Measurements from ENCODE around the gene PDZD2. TPM values are rescaled to one million over a fixed set of nuclear protein-coding genes. Genes with fewer than 3 reads are reported as not detected.

PDZD2 gene
- polyA plus RNA-seq, 3 donors: 0.10 TPM; not detected in 2

DNA sequence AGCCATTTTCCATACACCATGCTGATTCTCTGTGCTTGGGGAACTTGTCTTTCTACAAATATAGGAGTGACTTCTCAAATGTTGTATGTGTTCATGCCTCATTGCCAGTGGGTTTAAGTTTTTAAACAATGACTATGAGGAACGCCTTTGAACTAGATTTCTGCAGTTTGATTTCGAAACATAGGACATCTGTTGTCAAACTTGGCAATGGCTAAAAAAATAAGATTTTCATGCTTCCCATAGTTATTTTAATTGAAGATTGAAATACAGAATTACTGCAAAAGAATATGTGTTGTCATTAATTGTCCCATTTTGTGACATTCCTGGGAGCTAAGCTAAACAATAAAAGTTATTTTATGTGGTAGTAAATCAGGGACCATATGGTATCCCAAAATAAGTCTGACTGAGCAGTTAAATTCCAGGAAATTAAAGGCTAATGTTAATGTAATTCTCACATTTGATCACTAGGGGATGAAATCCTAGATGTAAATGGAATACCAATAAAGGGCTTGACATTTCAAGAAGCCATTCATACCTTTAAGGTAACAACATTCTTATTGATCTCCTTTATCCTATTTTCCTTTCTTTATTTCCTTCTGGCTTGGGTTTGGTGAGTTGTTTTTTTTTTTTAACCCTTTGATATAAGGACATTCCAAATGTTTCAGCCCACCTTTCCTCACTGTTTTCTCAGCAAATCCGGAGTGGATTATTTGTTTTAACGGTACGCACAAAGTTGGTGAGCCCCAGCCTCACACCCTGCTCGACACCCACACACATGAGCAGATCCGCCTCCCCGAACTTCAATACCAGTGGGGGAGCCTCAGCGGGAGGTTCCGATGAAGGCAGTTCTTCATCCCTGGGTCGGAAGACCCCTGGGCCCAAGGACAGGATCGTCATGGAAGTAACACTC lies 418.5 kb downstream of the PDZD2 start:
- H3K36me3 ChIP-seq (replicated peaks in 1 of 2; ENCODE audit: control insufficient read depth in 1 of 2, insufficient read depth in 2 of 2, low read length in 2 of 2): no peaks in the 10 kb centered on the region
- no peak overlapping the region for H3K4me3 ChIP-seq (replicated peaks in 1 of 3; ENCODE audit: low read depth in 2 of 3, low read length in 3 of 3)
- H3K27ac Mint-ChIP-seq: no peak overlapping the region
- no peaks in the 10 kb centered on the region for H3K27me3 Mint-ChIP-seq (ENCODE audit: low read depth in 3 of 3)
- no peak overlapping the region for H3K9ac ChIP-seq (ENCODE audit: insufficient read depth, low read length, poor library complexity, severe bottlenecking)
- H3K4me1 Mint-ChIP-seq: no peaks in the 10 kb centered on the region
- H3K4me1 ChIP-seq (ENCODE audit: control insufficient read depth in 1 of 2, insufficient read depth in 2 of 2, low read length in 2 of 2): no peaks in the 10 kb centered on the region
- H3K4me3 Mint-ChIP-seq: no peak overlapping the region
- no peaks in the 10 kb centered on the region for H4K20me1 ChIP-seq (ENCODE audit: insufficient read depth, low read length)
- H3K36me3 Mint-ChIP-seq: no peaks in the 10 kb centered on the region
- no peaks in the 10 kb centered on the region for H3K27me3 ChIP-seq (ENCODE audit: control insufficient read depth in 2 of 2, insufficient read depth in 2 of 2, low read length in 2 of 2)
- intact Hi-C loops (cut with micrococcal nuclease): no loop called here
- H3K79me2 ChIP-seq (ENCODE audit: insufficient read depth, low read length): no peaks in the 10 kb centered on the region
- no peak overlapping the region for H2AFZ ChIP-seq (ENCODE audit: insufficient read depth, low read depth, low read length, poor library complexity, severe bottlenecking)
- no peak overlapping the region for H3K27ac ChIP-seq (ENCODE audit: low read depth in 1 of 2, low read length in 2 of 2)
- H3K4me2 ChIP-seq (replicated peaks; ENCODE audit: extremely low read depth, low read length, poor library complexity, severe bottlenecking): no peak overlapping the region
- no peaks in the 10 kb centered on the region for H3K9me3 ChIP-seq (replicated peaks in 1 of 2; ENCODE audit: control insufficient read depth in 1 of 2, insufficient read depth in 1 of 2, low read length in 2 of 2)
- H3K9me3 Mint-ChIP-seq: peaks cover 0 to 4% (median 0%) of the 10 kb centered on the region in 7 donors
- DNase-seq: no peak
- 100% methylated on average over 4 of the region's 12 CpGs for WGBS (ENCODE audit: insufficient coverage)
- TF ChIP-seq, protein P1, sequence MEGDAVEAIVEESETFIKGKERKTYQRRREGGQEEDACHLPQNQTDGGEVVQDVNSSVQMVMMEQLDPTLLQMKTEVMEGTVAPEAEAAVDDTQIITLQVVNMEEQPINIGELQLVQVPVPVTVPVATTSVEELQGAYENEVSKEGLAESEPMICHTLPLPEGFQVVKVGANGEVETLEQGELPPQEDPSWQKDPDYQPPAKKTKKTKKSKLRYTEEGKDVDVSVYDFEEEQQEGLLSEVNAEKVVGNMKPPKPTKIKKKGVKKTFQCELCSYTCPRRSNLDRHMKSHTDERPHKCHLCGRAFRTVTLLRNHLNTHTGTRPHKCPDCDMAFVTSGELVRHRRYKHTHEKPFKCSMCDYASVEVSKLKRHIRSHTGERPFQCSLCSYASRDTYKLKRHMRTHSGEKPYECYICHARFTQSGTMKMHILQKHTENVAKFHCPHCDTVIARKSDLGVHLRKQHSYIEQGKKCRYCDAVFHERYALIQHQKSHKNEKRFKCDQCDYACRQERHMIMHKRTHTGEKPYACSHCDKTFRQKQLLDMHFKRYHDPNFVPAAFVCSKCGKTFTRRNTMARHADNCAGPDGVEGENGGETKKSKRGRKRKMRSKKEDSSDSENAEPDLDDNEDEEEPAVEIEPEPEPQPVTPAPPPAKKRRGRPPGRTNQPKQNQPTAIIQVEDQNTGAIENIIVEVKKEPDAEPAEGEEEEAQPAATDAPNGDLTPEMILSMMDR (IDR thresholded peaks at IDR 0.05): peak; percentile 53

DNA sequence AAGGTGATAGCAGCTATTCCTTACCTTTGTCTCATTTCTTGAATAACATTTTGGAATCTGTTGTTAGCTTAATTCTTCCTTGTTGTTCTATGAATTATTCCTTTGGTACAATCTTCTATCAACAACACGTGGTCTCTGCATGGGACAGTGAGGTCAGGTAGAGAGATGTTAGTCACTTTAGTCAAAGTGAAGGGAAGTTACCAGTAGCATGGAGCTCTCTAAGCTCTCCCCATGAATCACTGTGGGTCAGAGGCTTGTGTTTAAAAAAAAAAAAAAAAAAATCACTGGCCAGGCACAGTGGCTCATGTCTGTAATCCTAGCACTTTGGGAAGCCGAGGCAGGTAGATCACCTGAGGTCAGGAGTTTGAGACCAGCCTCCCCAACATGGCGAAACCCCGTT lies 419.2 kb downstream of the PDZD2 start:
- Histone ChIP-seq H3K9ac (ENCODE audit: insufficient read depth, low read length, poor library complexity, severe bottlenecking) (no peak overlapping the region), H4K20me1 (ENCODE audit: insufficient read depth, low read length) (no peaks in the 10 kb centered on the region), H3K27ac (ENCODE audit: low read depth in 1 of 2, low read length in 2 of 2) (no peak overlapping the region), H3K4me2 (replicated peaks; ENCODE audit: extremely low read depth, low read length, poor library complexity, severe bottlenecking) (no peak overlapping the region), H3K4me3 (replicated peaks in 1 of 3; ENCODE audit: low read depth in 2 of 3, low read length in 3 of 3) (no peak overlapping the region), H3K4me1 (ENCODE audit: control insufficient read depth in 1 of 2, insufficient read depth in 2 of 2, low read length in 2 of 2) (no peaks in the 10 kb centered on the region), H3K36me3 (replicated peaks in 1 of 2; ENCODE audit: control insufficient read depth in 1 of 2, insufficient read depth in 2 of 2, low read length in 2 of 2) (no peaks in the 10 kb centered on the region), H2AFZ (ENCODE audit: insufficient read depth, low read depth, low read length, poor library complexity, severe bottlenecking) (no peak overlapping the region), H3K79me2 (ENCODE audit: insufficient read depth, low read length) (no peaks in the 10 kb centered on the region), H3K27me3 (ENCODE audit: control insufficient read depth in 2 of 2, insufficient read depth in 2 of 2, low read length in 2 of 2) (no peaks in the 10 kb centered on the region), H3K9me3 (replicated peaks in 1 of 2; ENCODE audit: control insufficient read depth in 1 of 2, insufficient read depth in 1 of 2, low read length in 2 of 2) (no peaks in the 10 kb centered on the region)
- no peaks in the 10 kb centered on the region for H3K27me3 Mint-ChIP-seq (ENCODE audit: low read depth in 3 of 3)
- peaks cover 0 to 4% (median 0%) of the 10 kb centered on the region in 7 donors for H3K9me3 Mint-ChIP-seq
- no peak overlapping the region for H3K27ac Mint-ChIP-seq
- TF ChIP-seq, protein P1 (IDR thresholded peaks at IDR 0.05): no peak
- intact Hi-C loops (cut with micrococcal nuclease): no loop called here
- H3K4me3 Mint-ChIP-seq: no peak overlapping the region
- H3K4me1 Mint-ChIP-seq: no peaks in the 10 kb centered on the region
- WGBS (ENCODE audit: insufficient coverage): no CpG with 5 or more reads among the region's 4 CpGs
- no peaks in the 10 kb centered on the region for H3K36me3 Mint-ChIP-seq
- no peak for DNase-seq

Data from CD14-positive monocyte (primary cell).